Activated CD8-positive, alpha-beta T cell treated with anti-CD3 and anti-CD28 coated beads for 36 hours (primary cell): Measurements from ENCODE around the gene ZNF536. TPM values are rescaled to one million over a fixed set of nuclear protein-coding genes. Genes with fewer than 3 reads are reported as not detected.

Experiments used
- ATAC-seq: fragments of 200-7000 bp; cut with Tn5 transposase; one replicate; pipeline ENCODE4 v1.10.0; 2021; ENCODE audit warnings: mild to moderate bottlenecking, moderate library complexity
- CTCF ChIA-PET: fragments of 350-600 bp; sonication (Branson Sonifier 250); formaldehyde crosslinking; loops from one replicate; lab custom pipeline; 2021; ENCODE audit warnings: antibody characterized with exemption; lab: Charles Lee
- POLR2A ChIA-PET: fragments of 350-600 bp; sonication (Branson Sonifier 250); formaldehyde crosslinking; loops from one replicate; lab custom pipeline; 2021; ENCODE audit warnings: antibody characterized with exemption; lab: Charles Lee
- DNase-seq: peaks from one replicate; pipeline ENCODE4 v3.0.0-alpha.2; 2020
- H3K27ac Mint-ChIP-seq: one replicate; pipeline ENCODE4 v1.8.0; 2021; ENCODE audit warnings: mild to moderate bottlenecking, mixed read lengths
- H3K27me3 Mint-ChIP-seq: one replicate; pipeline ENCODE4 v1.8.0; 2021; ENCODE audit warnings: mixed read lengths
- H3K36me3 Mint-ChIP-seq: one replicate; pipeline ENCODE4 v1.8.0; 2021; ENCODE audit warnings: low read depth, mixed read lengths
- H3K4me1 Mint-ChIP-seq: one replicate; pipeline ENCODE4 v1.8.0; 2021; ENCODE audit warnings: low read depth, mixed read lengths
- H3K4me3 Mint-ChIP-seq: one replicate; pipeline ENCODE4 v1.8.0; 2021; ENCODE audit warnings: mild to moderate bottlenecking, moderate library complexity, mixed read lengths
- H3K9me3 Mint-ChIP-seq: one replicate; pipeline ENCODE4 v1.8.0; 2021; ENCODE audit warnings: mixed read lengths
- intact Hi-C: fragments of 100-400 bp; cut with micrococcal nuclease; formaldehyde crosslinking; loops from one replicate; pipeline ENCODE4 v1.10.0; 2022
- total RNA-seq, 2 experiments: library from RNA; stranded (reverse); gene quantifications; one replicate each; pipeline ENCODE4 v1.2.3, GENCODE V29; 2021
- TF ChIP-seq, protein P1 (sequence below): fragments of 200-600 bp; IDR thresholded peaks from one replicate; pipeline ENCODE4 v1.8.0; 2022; ENCODE audit warnings: antibody characterized with exemption, mild to moderate bottlenecking

Gene ZNF536
- total RNA-seq, 2 experiments from 2014 or later = not detected

DNA sequence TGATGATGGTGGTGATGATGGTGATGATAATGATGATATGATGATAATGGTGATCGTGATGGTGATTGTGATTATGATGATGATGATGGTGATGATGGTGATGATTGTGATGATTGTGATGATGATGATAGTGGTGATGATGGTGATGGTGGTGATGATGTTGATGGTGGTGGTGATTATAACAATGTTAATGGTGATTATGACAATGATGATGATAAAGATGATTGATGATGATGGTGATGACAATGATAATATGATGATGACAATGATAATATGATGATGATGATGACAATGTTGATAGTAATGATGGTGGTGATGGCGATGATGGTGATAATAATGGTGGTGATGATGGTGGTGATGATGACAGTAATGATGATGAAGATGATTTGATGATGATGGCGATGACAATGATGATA is 34.1 kb upstream of the ZNF536 start:
- no peak overlapping the region for H3K4me3 Mint-ChIP-seq
- TF ChIP-seq, protein P1, sequence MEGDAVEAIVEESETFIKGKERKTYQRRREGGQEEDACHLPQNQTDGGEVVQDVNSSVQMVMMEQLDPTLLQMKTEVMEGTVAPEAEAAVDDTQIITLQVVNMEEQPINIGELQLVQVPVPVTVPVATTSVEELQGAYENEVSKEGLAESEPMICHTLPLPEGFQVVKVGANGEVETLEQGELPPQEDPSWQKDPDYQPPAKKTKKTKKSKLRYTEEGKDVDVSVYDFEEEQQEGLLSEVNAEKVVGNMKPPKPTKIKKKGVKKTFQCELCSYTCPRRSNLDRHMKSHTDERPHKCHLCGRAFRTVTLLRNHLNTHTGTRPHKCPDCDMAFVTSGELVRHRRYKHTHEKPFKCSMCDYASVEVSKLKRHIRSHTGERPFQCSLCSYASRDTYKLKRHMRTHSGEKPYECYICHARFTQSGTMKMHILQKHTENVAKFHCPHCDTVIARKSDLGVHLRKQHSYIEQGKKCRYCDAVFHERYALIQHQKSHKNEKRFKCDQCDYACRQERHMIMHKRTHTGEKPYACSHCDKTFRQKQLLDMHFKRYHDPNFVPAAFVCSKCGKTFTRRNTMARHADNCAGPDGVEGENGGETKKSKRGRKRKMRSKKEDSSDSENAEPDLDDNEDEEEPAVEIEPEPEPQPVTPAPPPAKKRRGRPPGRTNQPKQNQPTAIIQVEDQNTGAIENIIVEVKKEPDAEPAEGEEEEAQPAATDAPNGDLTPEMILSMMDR = no peak
- H3K4me1 Mint-ChIP-seq = no peaks in the 10 kb centered on the region
- no peaks in the 10 kb centered on the region for H3K9me3 Mint-ChIP-seq
- ChIA-PET POLR2A (no interaction called here), CTCF (no interaction called here)
- H3K27ac Mint-ChIP-seq = no peak overlapping the region
- no peaks in the 10 kb centered on the region for H3K36me3 Mint-ChIP-seq
- no peaks in the 10 kb centered on the region for H3K27me3 Mint-ChIP-seq
- intact Hi-C loops = no loop called here
- DNase-seq = no peak
- no peak for ATAC-seq

GRCh38 chr19:30338878-30339623 is 33.1 kb upstream of the ZNF536 start:
- no peaks in the 10 kb centered on the region for H3K36me3 Mint-ChIP-seq
- no peak overlapping the region for H3K27ac Mint-ChIP-seq
- H3K9me3 Mint-ChIP-seq = no peaks in the 10 kb centered on the region
- H3K4me3 Mint-ChIP-seq = no peak overlapping the region
- no peaks in the 10 kb centered on the region for H3K27me3 Mint-ChIP-seq
- no peak for ATAC-seq
- TF ChIP-seq, protein P1 = no peak
- no peaks in the 10 kb centered on the region for H3K4me1 Mint-ChIP-seq
- ChIA-PET CTCF (no interaction called here), POLR2A (no interaction called here)
- intact Hi-C loops = no loop called here
- no peak for DNase-seq

- no peaks in the 10 kb centered on the region for H3K27me3 Mint-ChIP-seq
- no peak overlapping the region for H3K4me3 Mint-ChIP-seq
- no peaks in the 10 kb centered on the region for H3K36me3 Mint-ChIP-seq
- TF ChIP-seq, protein P1 = no peak
- H3K4me1 Mint-ChIP-seq = no peaks in the 10 kb centered on the region
- ChIA-PET POLR2A (no interaction called here), CTCF (no interaction called here)
- intact Hi-C loops = no loop called here
- ATAC-seq = no peak
- no peak for DNase-seq
- no peaks in the 10 kb centered on the region for H3K9me3 Mint-ChIP-seq
- no peak overlapping the region for H3K27ac Mint-ChIP-seq
Observed at GRCh38 chr19:30339624-30340525, 32.3 kb upstream of the ZNF536 start.

DNA sequence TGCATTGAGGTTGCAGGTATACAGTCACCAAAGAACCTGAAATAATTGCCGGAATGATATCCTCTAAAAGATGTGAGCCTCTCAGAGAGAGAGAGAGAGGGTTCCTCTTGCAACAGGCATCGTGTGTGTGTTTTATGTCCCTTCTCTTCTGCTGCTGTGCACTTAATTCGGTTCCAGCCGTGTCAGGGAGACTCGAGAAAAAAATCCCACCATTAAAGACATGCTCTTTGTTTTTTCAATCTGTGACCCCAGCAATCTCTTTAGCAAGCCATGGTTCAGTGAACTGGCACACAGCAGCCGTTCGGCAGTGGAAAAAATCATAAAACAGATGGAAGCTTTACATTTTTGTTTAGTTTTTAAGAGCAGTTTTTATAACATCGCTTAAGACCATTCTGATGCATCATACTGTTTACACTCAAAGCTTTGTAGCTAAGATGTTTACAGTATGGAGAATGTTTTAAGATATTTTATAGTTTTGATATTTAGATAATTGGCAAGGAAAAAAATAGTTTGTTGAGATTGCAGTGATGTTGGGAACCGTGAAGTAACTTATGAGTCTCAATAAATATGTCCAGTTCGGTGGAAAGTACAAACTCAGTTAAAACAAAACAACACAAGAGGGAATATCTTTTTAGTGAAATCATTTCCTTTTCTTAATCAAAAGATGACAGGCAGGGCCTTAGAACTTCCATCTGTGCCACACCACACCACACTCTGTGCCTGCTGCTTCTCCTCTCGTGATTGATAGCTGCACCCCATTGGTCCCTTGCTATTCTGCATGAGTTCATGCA is 31.2 kb upstream of the ZNF536 start:
- POLR2A ChIA-PET = no interaction called here
- H3K27ac Mint-ChIP-seq = no peak overlapping the region
- no peak for ATAC-seq
- no peaks in the 10 kb centered on the region for H3K27me3 Mint-ChIP-seq
- H3K4me3 Mint-ChIP-seq = no peak overlapping the region
- TF ChIP-seq, protein P1 = no peak
- H3K9me3 Mint-ChIP-seq = no peaks in the 10 kb centered on the region
- H3K4me1 Mint-ChIP-seq = no peaks in the 10 kb centered on the region
- CTCF ChIA-PET = no interaction called here
- H3K36me3 Mint-ChIP-seq = no peaks in the 10 kb centered on the region
- intact Hi-C loops = no loop called here
- DNase-seq = no peak
